DND-41 (cell line): ENCODE measurements around the gene TAS2R40.

ENCODE experiments used
- ATAC-seq: fragments of 200-7000 bp; cut with Tn5 transposase; 3 replicates; pipeline ENCODE4 v1.9.1; 2021; ENCODE audit warnings: low read depth; ENCODE audit not compliant: insufficient read depth
- DNase-seq: peaks from one replicate; pipeline ENCODE4 v3.0.0-alpha.2; 2020
- H2AFZ ChIP-seq: 2 replicates; pipeline ENCODE4 v1.6.0; 2012; ENCODE audit warnings: low read depth, low read length
- H3K27ac ChIP-seq: 2 replicates; pipeline ENCODE4 v1.5.1; 2012; ENCODE audit warnings: low read length, inconsistent platforms
- H3K27me3 ChIP-seq: fragments of 200-600 bp; sonication (generic); 2 replicates; pipeline ENCODE4 v1.6.0; 2012; ENCODE audit warnings: low read length, mild to moderate bottlenecking, inconsistent platforms; ENCODE audit not compliant: insufficient read depth, poor library complexity
- H3K36me3 ChIP-seq: 2 replicates; pipeline ENCODE4 v1.5.1; 2012; ENCODE audit warnings: low read length, inconsistent platforms; ENCODE audit not compliant: insufficient read depth
- H3K4me1 ChIP-seq: 2 replicates; pipeline ENCODE4 v1.5.1; 2012; ENCODE audit warnings: mild to moderate bottlenecking, low read length; ENCODE audit not compliant: insufficient read depth
- H3K4me2 ChIP-seq: 2 replicates; pipeline ENCODE4 v1.6.0; 2012; ENCODE audit warnings: mild to moderate bottlenecking, moderate library complexity, low read length, inconsistent platforms; ENCODE audit not compliant: insufficient read depth
- H3K4me3 ChIP-seq, 2 experiments: fragments of 200-600 bp in 1 of 2; shearing (Covaris generic) in 1 of 2; 2 replicates each; pipeline ENCODE4 v1.5.1; 2012 to 2016; ENCODE audit warnings: inconsistent platforms in 2 of 2, low read length in 2 of 2, mild to moderate bottlenecking in 2 of 2, low read depth in 1 of 2, moderate library complexity in 1 of 2
- H3K79me2 ChIP-seq: 2 replicates; pipeline ENCODE4 v1.6.0; 2012; ENCODE audit warnings: low read length, inconsistent platforms; ENCODE audit not compliant: insufficient read depth
- H3K9ac ChIP-seq: 2 replicates; pipeline ENCODE4 v1.6.0; 2012; ENCODE audit warnings: low read depth, mild to moderate bottlenecking, inconsistent platforms, low read length, moderate library complexity
- H3K9me3 ChIP-seq: 2 replicates; pipeline ENCODE4 v1.5.1; 2012; ENCODE audit warnings: low read length, moderate library complexity, mild to moderate bottlenecking, inconsistent platforms; ENCODE audit not compliant: insufficient read depth, severe bottlenecking
- H4K20me1 ChIP-seq: 2 replicates; pipeline ENCODE4 v1.6.0; 2012; ENCODE audit warnings: low read length; ENCODE audit not compliant: insufficient read depth
- EZH2 ChIP-seq: IDR thresholded peaks from 3 replicates; pipeline ENCODE4 v1.6.1; 2012; ENCODE audit warnings: borderline replicate concordance, low read depth, mild to moderate bottlenecking, moderate library complexity, low read length, inconsistent platforms; ENCODE audit not compliant: severe bottlenecking
- TF ChIP-seq, protein P1 (sequence below): IDR thresholded peaks from 2 replicates; pipeline ENCODE4 v1.5.1; 2012; ENCODE audit warnings: borderline replicate concordance, low read length, moderate library complexity, mild to moderate bottlenecking; ENCODE audit not compliant: poor library complexity, severe bottlenecking; ENCODE audit errors: extremely low read depth

Gene TAS2R40

GRCh38 chr7:143185551-143185950 is 36.3 kb upstream of the TAS2R40 start:
- H3K4me3 ChIP-seq: no peak overlapping the region
- H3K27ac ChIP-seq: no peak overlapping the region
- no peaks in the 10 kb centered on the region for H3K79me2 ChIP-seq
- no peaks in the 10 kb centered on the region for H3K27me3 ChIP-seq
- H3K4me2 ChIP-seq: no peak overlapping the region
- ATAC-seq (no peak), DNase-seq (no peak)
- H3K36me3 ChIP-seq: no peaks in the 10 kb centered on the region
- no peak overlapping the region for H3K9ac ChIP-seq
- no peak for TF ChIP-seq EZH2
- TF ChIP-seq, protein P1, sequence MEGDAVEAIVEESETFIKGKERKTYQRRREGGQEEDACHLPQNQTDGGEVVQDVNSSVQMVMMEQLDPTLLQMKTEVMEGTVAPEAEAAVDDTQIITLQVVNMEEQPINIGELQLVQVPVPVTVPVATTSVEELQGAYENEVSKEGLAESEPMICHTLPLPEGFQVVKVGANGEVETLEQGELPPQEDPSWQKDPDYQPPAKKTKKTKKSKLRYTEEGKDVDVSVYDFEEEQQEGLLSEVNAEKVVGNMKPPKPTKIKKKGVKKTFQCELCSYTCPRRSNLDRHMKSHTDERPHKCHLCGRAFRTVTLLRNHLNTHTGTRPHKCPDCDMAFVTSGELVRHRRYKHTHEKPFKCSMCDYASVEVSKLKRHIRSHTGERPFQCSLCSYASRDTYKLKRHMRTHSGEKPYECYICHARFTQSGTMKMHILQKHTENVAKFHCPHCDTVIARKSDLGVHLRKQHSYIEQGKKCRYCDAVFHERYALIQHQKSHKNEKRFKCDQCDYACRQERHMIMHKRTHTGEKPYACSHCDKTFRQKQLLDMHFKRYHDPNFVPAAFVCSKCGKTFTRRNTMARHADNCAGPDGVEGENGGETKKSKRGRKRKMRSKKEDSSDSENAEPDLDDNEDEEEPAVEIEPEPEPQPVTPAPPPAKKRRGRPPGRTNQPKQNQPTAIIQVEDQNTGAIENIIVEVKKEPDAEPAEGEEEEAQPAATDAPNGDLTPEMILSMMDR: no peak
- H2AFZ ChIP-seq: no peak overlapping the region
- H3K4me1 ChIP-seq: no peaks in the 10 kb centered on the region
- no peaks in the 10 kb centered on the region for H3K9me3 ChIP-seq
- H4K20me1 ChIP-seq: no peaks in the 10 kb centered on the region

GRCh38 chr7:143188994-143189393 is 32.8 kb upstream of the TAS2R40 start:
- no peaks in the 10 kb centered on the region for H3K4me1 ChIP-seq
- no peaks in the 10 kb centered on the region for H3K79me2 ChIP-seq
- no peak overlapping the region for H3K4me3 ChIP-seq
- no peak overlapping the region for H2AFZ ChIP-seq
- H3K9ac ChIP-seq: no peak overlapping the region
- H3K27ac ChIP-seq: no peak overlapping the region
- H3K36me3 ChIP-seq: no peaks in the 10 kb centered on the region
- no peaks in the 10 kb centered on the region for H3K27me3 ChIP-seq
- H3K4me2 ChIP-seq: no peak overlapping the region
- no peaks in the 10 kb centered on the region for H3K9me3 ChIP-seq
- no peaks in the 10 kb centered on the region for H4K20me1 ChIP-seq
- ATAC-seq (no peak), DNase-seq (no peak)
- TF ChIP-seq, protein P1: no peak
- no peak for TF ChIP-seq EZH2

DNA sequence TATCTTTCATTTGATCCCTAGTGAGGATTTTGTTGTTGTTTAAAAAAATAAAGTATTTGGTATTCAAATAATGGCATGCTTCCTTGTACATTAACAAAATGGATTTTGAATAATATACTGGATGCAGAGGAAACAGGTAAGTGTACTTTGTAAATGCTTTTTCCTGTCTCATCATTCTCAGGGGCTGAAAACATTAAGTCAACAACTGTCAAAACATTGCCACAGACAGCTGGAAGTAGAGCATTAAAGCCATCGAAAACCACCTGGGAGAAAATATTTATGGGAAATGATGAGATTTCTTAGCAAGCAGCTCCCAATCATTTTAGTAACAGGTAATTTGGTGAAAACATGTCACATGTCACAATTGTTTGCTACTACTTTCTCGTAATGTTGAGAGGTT is 28.0 kb upstream of the TAS2R40 start:
- TF ChIP-seq, protein P1: no peak
- no peak for TF ChIP-seq EZH2
- H3K4me2 ChIP-seq: no peak overlapping the region
- no peaks in the 10 kb centered on the region for H3K79me2 ChIP-seq
- ATAC-seq (no peak), DNase-seq (no peak)
- no peaks in the 10 kb centered on the region for H4K20me1 ChIP-seq
- H3K4me1 ChIP-seq: no peaks in the 10 kb centered on the region
- peaks cover 11% of the 10 kb centered on the region for H3K9me3 ChIP-seq
- H3K27ac ChIP-seq: no peak overlapping the region
- H3K9ac ChIP-seq: no peak overlapping the region
- no peaks in the 10 kb centered on the region for H3K36me3 ChIP-seq
- H3K27me3 ChIP-seq: no peaks in the 10 kb centered on the region
- no peak overlapping the region for H3K4me3 ChIP-seq
- no peak overlapping the region for H2AFZ ChIP-seq

GRCh38 chr7:143199040-143199439 is 22.8 kb upstream of the TAS2R40 start:
- Histone ChIP-seq H3K27me3 (no peaks in the 10 kb centered on the region), H2AFZ (no peak overlapping the region), H3K4me3 (no peak overlapping the region), H3K27ac (no peak overlapping the region), H4K20me1 (no peaks in the 10 kb centered on the region), H3K9me3 (peaks cover 11% of the 10 kb centered on the region), H3K36me3 (no peaks in the 10 kb centered on the region), H3K4me2 (no peak overlapping the region), H3K79me2 (no peaks in the 10 kb centered on the region), H3K4me1 (no peaks in the 10 kb centered on the region), H3K9ac (no peak overlapping the region)
- no peak for TF ChIP-seq EZH2
- TF ChIP-seq, protein P1: no peak
- no peak for DNase-seq
- ATAC-seq: no peak
